ENCODE measurements around the gene CCNQ. TPM values are rescaled to one million over a fixed set of nuclear protein-coding genes. Genes with fewer than 3 reads are reported as not detected.

The CCNQ gene
- total and polyA plus RNA-seq, 3 donors from 2014 or later, result 19.6 to 27.6 (median 26.9) TPM

GRCh38 chrX:153564047-153564606 is 34.8 kb downstream of the CCNQ start:
- no peak overlapping the region for H3K27ac ChIP-seq
- no peaks in the 10 kb centered on the region for H3K36me3 ChIP-seq (ENCODE audit: low read depth, missing control alignments)
- H3K4me3 ChIP-seq, result no peak overlapping the region
- TF ChIP-seq POLR2A (IDR thresholded peaks at IDR 0.05), result no peak
- TF ChIP-seq CTCF (IDR thresholded peaks at IDR 0.05), result no peak
- H3K9me3 ChIP-seq, result no peaks in the 10 kb centered on the region
- WGBS, 2 donors, result 80 to 91% methylated on average over 1 to 13 of the region's 14 CpGs
- no peak for DNase-seq
- no peaks in the 10 kb centered on the region for H3K27me3 ChIP-seq
- no peaks in the 10 kb centered on the region for H3K4me1 ChIP-seq
- intact Hi-C loops (cut with DNase I; ENCODE audit: low total_unique reads), result no loop called here

- intact Hi-C loops (cut with DNase I; ENCODE audit: low total_unique reads), result no loop called here
- H3K9me3 ChIP-seq, result no peaks in the 10 kb centered on the region
- DNase-seq, result no peak
- no peak overlapping the region for H3K27ac ChIP-seq
- no peaks in the 10 kb centered on the region for H3K4me1 ChIP-seq
- no peak for TF ChIP-seq POLR2A (IDR thresholded peaks at IDR 0.05)
- TF ChIP-seq CTCF (IDR thresholded peaks at IDR 0.05), result no peak
- no peaks in the 10 kb centered on the region for H3K27me3 ChIP-seq
- WGBS, 2 donors, result 92 to 93% methylated on average over 8 to 9 of the region's 9 CpGs
- H3K36me3 ChIP-seq (ENCODE audit: low read depth, missing control alignments), result no peaks in the 10 kb centered on the region
- H3K4me3 ChIP-seq, result no peak overlapping the region
These were observed 36.4 kb downstream of the CCNQ start for GRCh38 chrX:153562546-153562945.

GRCh38 chrX:153561337-153561736 is 37.6 kb downstream of the CCNQ start:
- no peak for DNase-seq
- H3K9me3 ChIP-seq, result no peaks in the 10 kb centered on the region
- no peak overlapping the region for H3K27ac ChIP-seq
- intact Hi-C loops (cut with DNase I; ENCODE audit: low total_unique reads), result no loop called here
- 90% methylated on average over 7 of the region's 7 CpGs; no CpG with 5 or more reads in 1 of the 2 donors for WGBS, 2 donors
- no peak overlapping the region for H3K4me3 ChIP-seq
- H3K27me3 ChIP-seq, result no peaks in the 10 kb centered on the region
- no peak for TF ChIP-seq POLR2A (IDR thresholded peaks at IDR 0.05)
- H3K4me1 ChIP-seq, result no peaks in the 10 kb centered on the region
- H3K36me3 ChIP-seq (ENCODE audit: low read depth, missing control alignments), result no peaks in the 10 kb centered on the region

GRCh38 chrX:153560466-153560865 is 38.5 kb downstream of the CCNQ start:
- Histone ChIP-seq H3K4me1 (no peaks in the 10 kb centered on the region), H3K36me3 (ENCODE audit: low read depth, missing control alignments) (no peaks in the 10 kb centered on the region), H3K4me3 (no peak overlapping the region), H3K27ac (no peak overlapping the region), H3K27me3 (no peaks in the 10 kb centered on the region), H3K9me3 (no peaks in the 10 kb centered on the region)
- 95 to 96% methylated on average over 13 to 20 of the region's 22 CpGs for WGBS, 2 donors
- DNase-seq, result no peak
- TF ChIP-seq CTCF (IDR thresholded peaks at IDR 0.05) (no peak), POLR2A (IDR thresholded peaks at IDR 0.05) (no peak)
- intact Hi-C loops (cut with DNase I; ENCODE audit: low total_unique reads), result no loop called here

GRCh38 chrX:153560000-153560399 is 38.9 kb downstream of the CCNQ start:
- TF ChIP-seq POLR2A (IDR thresholded peaks at IDR 0.05) (no peak), CTCF (IDR thresholded peaks at IDR 0.05) (no peak)
- DNase-seq, result no peak
- H3K4me1 ChIP-seq, result no peaks in the 10 kb centered on the region
- no peak overlapping the region for H3K4me3 ChIP-seq
- 100% methylated on average over 2 of the region's 9 CpGs; no CpG with 5 or more reads in 1 of the 2 donors for WGBS, 2 donors
- H3K27ac ChIP-seq, result no peak overlapping the region
- no peaks in the 10 kb centered on the region for H3K27me3 ChIP-seq
- intact Hi-C loops (cut with DNase I; ENCODE audit: low total_unique reads), result no loop called here
- no peaks in the 10 kb centered on the region for H3K9me3 ChIP-seq
- no peaks in the 10 kb centered on the region for H3K36me3 ChIP-seq (ENCODE audit: low read depth, missing control alignments)

All from testis (tissue), 3 donors.